Measurements from ENCODE around the gene TMEM184B. TPM values are rescaled to one million over a fixed set of nuclear protein-coding genes. Genes with fewer than 3 reads are reported as not detected.

The TMEM184B gene
- total RNA-seq, 6 experiments from 2014 or later, result 7.9 to 42.6 (median 16.9) TPM

- intact Hi-C loops (cut with DNase I), result no loop called here
- Histone ChIP-seq H3K27ac (peak overlapping the region; percentile 98 to 100 (median 99)), H3K9me3 (no peaks in the 10 kb centered on the region), H3K36me3 (no peaks in the 10 kb centered on the region), H3K4me1 (no peaks in the 10 kb centered on the region), H3K4me3 (peak overlapping the region in 1 of 3 donors; percentile 74), H3K27me3 (no peaks in the 10 kb centered on the region)
- no peak for ATAC-seq
- 12% methylated on average over 7 of the region's 8 CpGs for WGBS (ENCODE audit: insufficient coverage, low coverage, low lambda C conversion rate, missing lambda C conversion rate)
- TF ChIP-seq, protein P1, sequence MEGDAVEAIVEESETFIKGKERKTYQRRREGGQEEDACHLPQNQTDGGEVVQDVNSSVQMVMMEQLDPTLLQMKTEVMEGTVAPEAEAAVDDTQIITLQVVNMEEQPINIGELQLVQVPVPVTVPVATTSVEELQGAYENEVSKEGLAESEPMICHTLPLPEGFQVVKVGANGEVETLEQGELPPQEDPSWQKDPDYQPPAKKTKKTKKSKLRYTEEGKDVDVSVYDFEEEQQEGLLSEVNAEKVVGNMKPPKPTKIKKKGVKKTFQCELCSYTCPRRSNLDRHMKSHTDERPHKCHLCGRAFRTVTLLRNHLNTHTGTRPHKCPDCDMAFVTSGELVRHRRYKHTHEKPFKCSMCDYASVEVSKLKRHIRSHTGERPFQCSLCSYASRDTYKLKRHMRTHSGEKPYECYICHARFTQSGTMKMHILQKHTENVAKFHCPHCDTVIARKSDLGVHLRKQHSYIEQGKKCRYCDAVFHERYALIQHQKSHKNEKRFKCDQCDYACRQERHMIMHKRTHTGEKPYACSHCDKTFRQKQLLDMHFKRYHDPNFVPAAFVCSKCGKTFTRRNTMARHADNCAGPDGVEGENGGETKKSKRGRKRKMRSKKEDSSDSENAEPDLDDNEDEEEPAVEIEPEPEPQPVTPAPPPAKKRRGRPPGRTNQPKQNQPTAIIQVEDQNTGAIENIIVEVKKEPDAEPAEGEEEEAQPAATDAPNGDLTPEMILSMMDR (IDR thresholded peaks at IDR 0.05), result no peak
- TF ChIP-seq POLR2A (IDR thresholded peaks at IDR 0.05), result no peak
- DNase-seq, result no peak
Measured at GRCh38 chr22:38201371-38201710, 71.5 kb downstream of the TMEM184B start.

GRCh38 chr22:38199826-38200559 is 72.8 kb downstream of the TMEM184B start:
- H3K36me3 ChIP-seq, result no peaks in the 10 kb centered on the region
- whole genome bisulfite sequencing (ENCODE audit: insufficient coverage, low coverage, low lambda C conversion rate, missing lambda C conversion rate), result 55% methylated on average over 4 of the region's 10 CpGs
- no peaks in the 10 kb centered on the region for H3K4me1 ChIP-seq
- H3K27ac ChIP-seq, result no peak overlapping the region
- DNase-seq, result no peak
- no peaks in the 10 kb centered on the region for H3K27me3 ChIP-seq
- H3K4me3 ChIP-seq, result no peak overlapping the region
- TF ChIP-seq POLR2A (IDR thresholded peaks at IDR 0.05), result no peak
- TF ChIP-seq, protein P1 (IDR thresholded peaks at IDR 0.05), result no peak
- intact Hi-C loops (cut with DNase I), result no loop called here
- ATAC-seq, result no peak
- H3K9me3 ChIP-seq, result no peaks in the 10 kb centered on the region

- H3K27me3 ChIP-seq, result no peaks in the 10 kb centered on the region
- 85% methylated on average over 17 of the region's 19 CpGs for WGBS (ENCODE audit: insufficient coverage, low coverage, low lambda C conversion rate, missing lambda C conversion rate)
- H3K4me3 ChIP-seq, result no peak overlapping the region
- H3K27ac ChIP-seq, result no peak overlapping the region
- TF ChIP-seq, protein P1 (IDR thresholded peaks at IDR 0.05), result no peak
- TF ChIP-seq POLR2A (IDR thresholded peaks at IDR 0.05), result no peak
- no peaks in the 10 kb centered on the region for H3K36me3 ChIP-seq
- no peak for ATAC-seq
- H3K9me3 ChIP-seq, result no peaks in the 10 kb centered on the region
- intact Hi-C loops (cut with DNase I), result no loop called here
- peaks cover 0 to 26% (median 12%) of the 10 kb centered on the region in 4 donors for H3K4me1 ChIP-seq
- no peak for DNase-seq
Measured at GRCh38 chr22:38196791-38197419, 75.9 kb downstream of the TMEM184B start.

DNA sequence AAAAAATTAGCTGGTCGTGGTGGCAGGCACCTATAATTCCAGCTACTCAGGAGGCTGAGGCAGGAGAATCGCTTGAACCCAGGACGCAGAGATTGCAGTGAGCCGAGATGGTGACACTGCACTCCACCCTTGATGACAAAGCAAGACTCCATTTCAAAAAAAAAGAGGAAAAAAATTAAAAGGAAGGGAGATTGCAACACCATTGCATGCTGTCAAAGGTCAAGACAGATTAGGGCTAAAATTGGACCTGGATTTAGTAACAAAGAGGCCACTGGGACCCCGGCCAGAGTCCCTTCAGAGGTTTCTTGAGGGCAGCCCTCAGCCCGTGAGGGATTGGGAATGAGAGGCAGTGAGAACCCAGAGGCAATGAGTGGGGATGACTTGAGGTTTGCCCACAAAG is 79.2 kb downstream of the TMEM184B start:
- intact Hi-C loops (cut with DNase I), result no loop called here
- TF ChIP-seq POLR2A (IDR thresholded peaks at IDR 0.05), result no peak
- TF ChIP-seq, protein P1 (IDR thresholded peaks at IDR 0.05), result no peak
- DNase-seq, result peak; percentile 76 to 90 (median 87)
- Histone ChIP-seq H3K36me3 (no peaks in the 10 kb centered on the region), H3K4me1 (peaks cover 0 to 45% (median 18%) of the 10 kb centered on the region in 4 donors), H3K27ac (peak overlapping the region in 1 of 3 donors; percentile 72), H3K4me3 (no peak overlapping the region), H3K9me3 (no peaks in the 10 kb centered on the region), H3K27me3 (no peaks in the 10 kb centered on the region)
- WGBS (ENCODE audit: insufficient coverage, low coverage, low lambda C conversion rate, missing lambda C conversion rate), result 3% methylated on average over 6 of the region's 6 CpGs
- ATAC-seq, result peak; percentile 71 to 84 (median 75)
